ENCODE data around the gene MCF2. TPM values are rescaled to one million over a fixed set of nuclear protein-coding genes. Genes with fewer than 3 reads are reported as not detected.

Gene MCF2
- total and polyA plus RNA-seq, 2 of the 13 experiments (the other 11 are each of a cell fraction or from before 2014, with no cell fraction given): 0.07 TPM; not detected in 1

DNA sequence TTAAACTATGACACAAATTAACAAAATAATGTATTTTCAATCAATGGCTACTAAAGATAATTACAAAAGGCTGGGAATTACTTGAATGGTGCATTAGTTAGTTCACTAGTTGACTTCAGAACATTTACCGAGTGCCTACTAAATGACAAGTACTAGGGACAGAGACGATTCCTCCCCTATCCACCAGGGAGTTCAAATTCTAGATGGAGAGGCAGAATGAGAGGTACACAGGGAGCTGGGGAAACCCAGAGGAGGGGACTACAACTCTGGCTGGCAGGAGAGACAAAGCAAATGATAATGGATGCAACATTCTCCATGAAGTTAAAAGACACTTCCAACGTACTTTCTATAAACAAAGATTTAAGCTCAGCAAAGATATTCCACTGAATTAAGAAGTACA is 43.1 kb upstream of the MCF2 start:
- Histone ChIP-seq H4K20me1 (ENCODE audit: insufficient read depth, low read length) (no peaks in the 10 kb centered on the region), H2AFZ (ENCODE audit: low read length) (no peak overlapping the region), H3K27me3 (ENCODE audit: control insufficient read depth in 1 of 2, insufficient read depth in 2 of 2, low read length in 2 of 2) (no peaks in the 10 kb centered on the region), H3K9me3 (ENCODE audit: low read length) (peaks cover 9% of the 10 kb centered on the region; the same call in 1 of the 2 replicates), H3K27ac (ENCODE audit: extremely low read length, insufficient read depth, low read length) (no peak overlapping the region), H3K4me2 (ENCODE audit: low read depth, low read length) (no peak overlapping the region), H3K4me3 (replicated peaks in 1 of 3; ENCODE audit: insufficient read depth in 1 of 3, low read depth in 2 of 3, low read length in 3 of 3) (no peak overlapping the region), H3K79me2 (ENCODE audit: insufficient read depth, low read length) (no peaks in the 10 kb centered on the region), H3K36me3 (replicated peaks in 1 of 2; ENCODE audit: control insufficient read depth in 1 of 2, insufficient read depth in 2 of 2, low read length in 2 of 2) (no peaks in the 10 kb centered on the region; a peak in 1 of 5 replicates), H3K4me1 (ENCODE audit: insufficient read depth, low read length) (no peaks in the 10 kb centered on the region), H3K9ac (ENCODE audit: insufficient read depth, low read depth, low read length) (no peak overlapping the region)
- FAIRE-seq: no peak
- TF ChIP-seq ZSCAN30 (CRISPR knock-in tag; IDR thresholded peaks at IDR 0.05) (no peak), DNMT3B (CRISPR knock-in tag; conservative IDR thresholded peaks at IDR 0.05) (no peak), SOX13 (IDR thresholded peaks at IDR 0.05) (no peak), SOX13 (CRISPR knock-in tag; conservative IDR thresholded peaks at IDR 0.05 in 1 of 2, IDR thresholded peaks at IDR 0.05 in 1 of 2) (no peak), KLF15 (CRISPR knock-in tag; IDR thresholded peaks at IDR 0.05; ENCODE audit: borderline replicate concordance) (no peak), CERS6 (CRISPR knock-in tag; IDR thresholded peaks at IDR 0.05) (no peak), GLI4 (CRISPR knock-in tag; IDR thresholded peaks at IDR 0.05; ENCODE audit: borderline replicate concordance) (no peak)
- TF ChIP-seq, protein P1, sequence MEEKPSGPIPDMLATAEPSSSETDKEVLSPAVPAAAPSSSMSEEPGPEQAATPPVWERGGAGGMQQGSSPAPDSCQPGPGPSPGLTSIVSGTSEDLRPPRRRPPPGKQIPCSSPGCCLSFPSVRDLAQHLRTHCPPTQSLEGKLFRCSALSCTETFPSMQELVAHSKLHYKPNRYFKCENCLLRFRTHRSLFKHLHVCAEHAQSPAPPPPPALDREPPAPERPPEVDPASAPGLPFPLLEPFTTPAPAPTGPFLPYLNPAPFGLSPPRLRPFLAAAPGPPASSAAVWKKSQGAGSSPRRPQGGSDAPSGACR (CRISPR knock-in tag; IDR thresholded peaks at IDR 0.05): no peak
- BruUV-seq (replicated peaks): no TSS peak
- ChIA-PET POLR2A (no interaction called here), CTCF (ENCODE audit: low intra/inter-chr PET ratio, low total read pairs) (no interaction called here)
- no peak for DNase-seq (ENCODE audit: low spot score)
- in situ Hi-C loops (cut with HindIII; ENCODE audit: extremely low pct_ligation_motif_present, low pct_unique_long_range_greater_than_20kb): no loop called here
- no peak for ATAC-seq
- 97% methylated on average over 3 of the region's 3 CpGs for WGBS (ENCODE audit: low lambda C conversion rate)
- intact Hi-C loops (cut with micrococcal nuclease; ENCODE audit: unreplicated experiment): no loop called here

Measured in HepG2 (cell line).